ENCODE results near the gene NABP1.

- no peak for TF ChIP-seq CTCF (IDR thresholded peaks at IDR 0.05)
- no peak for TF ChIP-seq TCF7L2 (IDR thresholded peaks at IDR 0.05; ENCODE audit: low read depth, low read length)
Measured at GRCh38 chr2:191678437-191679100, 633 bp downstream of the NABP1 start.
